Adrenal gland (tissue), 12 donors: ENCODE data around the gene ZNF552. TPM values are rescaled to one million over a fixed set of nuclear protein-coding genes. Genes with fewer than 3 reads are reported as not detected.
"Not testable (repeated sequence)": the region's sequence is repeated elsewhere in the genome, so short reads cannot be mapped to it uniquely, and the experiment has no call there.

Experiments
- DNase-seq, 7 donors: peaks; one replicate each; pipeline ENCODE4 v3.0.0-alpha.2; 2019 to 2020
- H3K27ac ChIP-seq, 5 donors: fragments of 200-600 bp; sonication (generic) in 4 of 5; 1 replicate in 3 of 5; 2 replicates in 2 of 5; pipeline versions ENCODE4 v1.5.1 to v1.8.0; 2016 to 2020; ENCODE audit warnings: mild to moderate bottlenecking in 1 of 5
- H3K27me3 ChIP-seq: fragments of 200-600 bp; 2 replicates; pipeline ENCODE4 v1.8.0; 2021
- H3K36me3 ChIP-seq, 2 donors: fragments of 200-600 bp; replicated peaks in 1 of 2; 1 replicate in 1 of 2; 2 replicates in 1 of 2; pipeline versions ENCODE4 v1.5.1 to v1.8.0; 2018 to 2022
- H3K4me1 ChIP-seq, 2 donors: fragments of 200-600 bp; replicated peaks in 1 of 2; 1 replicate in 1 of 2; 2 replicates in 1 of 2; pipeline versions ENCODE4 v1.5.1 to v1.8.0; 2018 to 2021
- H3K4me3 ChIP-seq, 4 donors: fragments of 200-600 bp; sonication (generic) in 3 of 4; one replicate each; pipeline ENCODE4 v1.5.1; 2016 to 2018
- H3K9me3 ChIP-seq, 3 donors: fragments of 200-600 bp; sonication (generic) in 1 of 3; replicated peaks in 1 of 3; 1 replicate in 2 of 3; 2 replicates in 1 of 3; pipeline versions ENCODE4 v1.5.1 to v1.8.0; 2016 to 2021
- POLR2A ChIP-seq, 2 donors: fragments of 450-650 bp; IDR thresholded peaks; one replicate each; pipeline ENCODE4 v1.6.1; 2017; ENCODE audit warnings: antibody characterized with exemption in 2 of 2, mild to moderate bottlenecking in 2 of 2, moderate library complexity in 1 of 2
- WGBS, 4 donors: extraction: QIAGEN DNeasy Blood & Tissue Kit in 2 of 4; methylation state at CpG; one replicate each; pipeline versions ENCODE4 v1.1.5 to v1.1.7; 2013 to 2017; 5-methylcytosine and 5-hydroxymethylcytosine counted together
- intact Hi-C, 2 donors: fragments of 100-400 bp; cut with DNase I; formaldehyde crosslinking; loops; one replicate each; pipeline versions ENCODE4 v1.14.1 to v1.15.0; 2022 to 2023
- polyA plus RNA-seq, 3 donors: library from polyadenylated mRNA; stranded (reverse); fragments of 200-250 nt in 2 of 3; fragments of 350-450 nt in 1 of 3; fragmentation: Illumina TruSeq in 1 of 3; extraction: RNeasy Lipid Tissue Mini Kit (QIAGEN cat#74804) in 1 of 3; gene quantifications; one replicate each; pipeline ENCODE4 v1.2.3, GENCODE V29; 2013 to 2014
- total RNA-seq, 9 donors: library from RNA; depleted of rRNA in 4 of 9; stranded (reverse); fragments of >200 nt in 4 of 9; fragments of 120-200 nt in 1 of 9; fragmentation: NEBNext Ultra II Directional in 1 of 9; extraction: Animal tissue kit (Norgen Biotek cat#: 25700) in 1 of 9; gene quantifications; one replicate each; pipeline versions ENCODE4 v1.1.0 to v1.2.4, GENCODE V29; 2013 to 2023
- TF ChIP-seq, protein P1 (sequence below), 6 experiments: fragments of 450-650 bp in 4 of 6; fragments of 200-600 bp in 2 of 6; sonication (generic) in 1 of 6; IDR thresholded peaks; 1 replicate in 5 of 6; 2 replicates in 1 of 6; pipeline versions ENCODE4 v1.5.1 to v1.8.0; 2016 to 2021; ENCODE audit warnings: antibody characterized with exemption in 6 of 6, mild to moderate bottlenecking in 2 of 6, moderate library complexity in 1 of 6
- donor health status: healthy with polysubstance abuse.
- donor health status: Bipolar disorder and iron deficiency.
- donor health status: DM: yes; HTN: yes; CAD: no.
- donor health status: DM: no; HTN: no; CAD: no.
- donor health status: DM: no; HTN: no; CAD: no.
- donor health status: DM: yes; HTN: yes; CAD: no.

The ZNF552 gene
- total and polyA plus RNA-seq, 12 donors, result 0.66 to 10.5 (median 4.2) TPM

DNA sequence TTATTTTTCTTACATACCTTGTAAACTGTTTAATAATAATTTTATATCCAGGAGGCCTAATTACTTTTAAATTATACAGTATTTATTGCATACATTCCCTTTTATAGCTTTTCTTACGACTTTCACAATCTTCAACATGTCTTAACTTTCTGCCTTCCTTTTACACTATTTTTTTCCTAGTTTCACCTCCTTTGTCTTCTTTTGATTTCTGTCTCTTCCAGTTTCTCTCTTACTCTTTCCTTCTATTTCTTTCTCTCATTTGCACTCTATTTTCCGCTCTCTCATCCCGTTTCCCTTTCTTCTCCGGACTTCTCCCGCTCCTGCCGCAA is 11.5 kb downstream of the ZNF552 start:
- DNase-seq, result no peak
- H3K36me3 ChIP-seq, result peaks cover 0 to under 1% of the 10 kb centered on the region in 2 donors
- 9 to 15% (median 12%) methylated on average over 6 of the region's 6 CpGs for WGBS, 4 donors
- H3K4me3 ChIP-seq, result peak overlapping the region in 3 of 4 donors; percentile 8 to 60 (median 51)
- H3K4me1 ChIP-seq, result peaks cover 6 to 39% of the 10 kb centered on the region in 2 donors
- TF ChIP-seq, protein P1, sequence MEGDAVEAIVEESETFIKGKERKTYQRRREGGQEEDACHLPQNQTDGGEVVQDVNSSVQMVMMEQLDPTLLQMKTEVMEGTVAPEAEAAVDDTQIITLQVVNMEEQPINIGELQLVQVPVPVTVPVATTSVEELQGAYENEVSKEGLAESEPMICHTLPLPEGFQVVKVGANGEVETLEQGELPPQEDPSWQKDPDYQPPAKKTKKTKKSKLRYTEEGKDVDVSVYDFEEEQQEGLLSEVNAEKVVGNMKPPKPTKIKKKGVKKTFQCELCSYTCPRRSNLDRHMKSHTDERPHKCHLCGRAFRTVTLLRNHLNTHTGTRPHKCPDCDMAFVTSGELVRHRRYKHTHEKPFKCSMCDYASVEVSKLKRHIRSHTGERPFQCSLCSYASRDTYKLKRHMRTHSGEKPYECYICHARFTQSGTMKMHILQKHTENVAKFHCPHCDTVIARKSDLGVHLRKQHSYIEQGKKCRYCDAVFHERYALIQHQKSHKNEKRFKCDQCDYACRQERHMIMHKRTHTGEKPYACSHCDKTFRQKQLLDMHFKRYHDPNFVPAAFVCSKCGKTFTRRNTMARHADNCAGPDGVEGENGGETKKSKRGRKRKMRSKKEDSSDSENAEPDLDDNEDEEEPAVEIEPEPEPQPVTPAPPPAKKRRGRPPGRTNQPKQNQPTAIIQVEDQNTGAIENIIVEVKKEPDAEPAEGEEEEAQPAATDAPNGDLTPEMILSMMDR (IDR thresholded peaks at IDR 0.05), result no peak
- no peak for TF ChIP-seq POLR2A (IDR thresholded peaks at IDR 0.05)
- H3K27ac ChIP-seq, result peak overlapping the region in 3 of 5 donors; percentile 51 to 74 (median 62)
- H3K9me3 ChIP-seq, result no peaks in the 10 kb centered on the region
- intact Hi-C loops, result no loop called here
- no peaks in the 10 kb centered on the region for H3K27me3 ChIP-seq

DNA sequence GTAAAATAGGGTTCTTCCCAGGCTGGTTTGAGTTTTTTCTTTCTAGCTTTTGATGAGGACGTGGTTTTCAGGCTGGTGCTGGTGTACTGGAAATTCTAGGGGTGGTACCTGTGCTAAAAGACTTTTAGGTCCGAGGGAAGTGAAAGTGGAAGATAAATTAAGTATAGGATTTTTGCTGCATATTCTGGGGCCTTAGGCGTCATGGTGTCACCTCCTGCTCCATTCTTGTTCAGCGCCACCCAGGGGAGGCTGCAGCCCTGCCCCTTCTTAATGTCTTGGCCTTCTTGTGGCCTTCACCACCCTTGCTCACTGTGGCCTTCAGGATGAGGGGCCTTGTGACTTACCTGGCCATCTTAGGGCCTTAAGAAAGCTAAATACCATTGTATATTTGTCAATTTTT is 12.4 kb downstream of the ZNF552 start:
- DNase-seq, result no peak

DNA sequence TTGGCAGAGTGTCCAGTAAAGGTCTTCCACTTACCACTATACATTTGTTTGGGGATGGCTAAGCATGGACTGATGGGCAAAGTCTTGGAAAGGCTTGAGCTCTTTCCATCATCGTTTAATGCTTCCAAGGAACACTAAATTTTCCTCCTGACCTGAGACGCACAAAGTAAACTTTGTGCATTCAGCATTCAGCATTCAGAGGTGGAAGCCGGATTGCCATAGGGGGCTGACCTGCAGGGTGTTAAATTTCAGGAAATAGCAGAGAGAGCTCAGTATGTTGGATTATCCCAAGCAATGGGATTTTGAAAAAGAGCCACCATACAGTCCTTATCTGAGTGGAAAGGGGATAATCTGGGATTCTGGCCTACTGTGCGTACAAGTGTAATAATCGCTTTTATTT is 14.0 kb downstream of the ZNF552 start:
- H3K4me1 ChIP-seq, result peaks cover 6 to 39% of the 10 kb centered on the region in 2 donors
- DNase-seq, result peak in 1 of 7 donors; percentile 4
- no peak overlapping the region for H3K27ac ChIP-seq
- H3K36me3 ChIP-seq, result no peaks in the 10 kb centered on the region
- WGBS, 4 donors, result 86 to 93% (median 89%) methylated on average over 4 to 5 of the region's 5 CpGs
- no peaks in the 10 kb centered on the region for H3K9me3 ChIP-seq
- H3K4me3 ChIP-seq, result no peak overlapping the region
- H3K27me3 ChIP-seq, result no peaks in the 10 kb centered on the region
- intact Hi-C loops, result no loop called here
- no peak for TF ChIP-seq POLR2A (IDR thresholded peaks at IDR 0.05)
- TF ChIP-seq, protein P1 (IDR thresholded peaks at IDR 0.05), result no peak

More for the DNA sequence above, 12.4 kb downstream of the ZNF552 start:
- Histone ChIP-seq H3K27ac (no peak overlapping the region), H3K27me3 (no peaks in the 10 kb centered on the region), H3K36me3 (no peaks in the 10 kb centered on the region), H3K4me3 (no peak overlapping the region), H3K9me3 (no peaks in the 10 kb centered on the region), H3K4me1 (peaks cover 6 to 39% of the 10 kb centered on the region in 2 donors)
- intact Hi-C loops, result no loop called here
- no peak for TF ChIP-seq POLR2A (IDR thresholded peaks at IDR 0.05)
- TF ChIP-seq, protein P1 (IDR thresholded peaks at IDR 0.05), result no peak
- 80 to 88% (median 88%) methylated on average over 4 of the region's 4 CpGs for WGBS, 4 donors

DNA sequence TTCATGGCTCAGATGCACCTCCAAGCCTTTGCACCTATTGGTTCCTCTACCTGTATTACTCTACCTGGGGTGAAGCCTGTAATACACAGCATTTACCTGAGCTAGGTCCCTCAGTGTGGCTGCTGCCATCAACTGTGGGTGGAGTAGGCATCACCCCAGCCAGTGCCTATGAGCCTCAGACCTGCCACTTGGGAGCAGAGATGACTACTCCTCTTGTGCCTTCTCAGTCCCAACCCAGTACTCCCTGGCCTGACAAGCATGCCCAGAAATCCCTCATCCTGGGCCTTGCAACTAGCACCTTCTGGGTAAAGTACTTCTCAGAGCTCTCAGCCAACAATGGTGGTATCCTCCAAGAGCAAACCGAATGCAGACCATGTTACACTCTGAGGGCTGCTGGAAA is 18.1 kb downstream of the ZNF552 start:
- H3K36me3 ChIP-seq, result not testable (repeated sequence)

DNA sequence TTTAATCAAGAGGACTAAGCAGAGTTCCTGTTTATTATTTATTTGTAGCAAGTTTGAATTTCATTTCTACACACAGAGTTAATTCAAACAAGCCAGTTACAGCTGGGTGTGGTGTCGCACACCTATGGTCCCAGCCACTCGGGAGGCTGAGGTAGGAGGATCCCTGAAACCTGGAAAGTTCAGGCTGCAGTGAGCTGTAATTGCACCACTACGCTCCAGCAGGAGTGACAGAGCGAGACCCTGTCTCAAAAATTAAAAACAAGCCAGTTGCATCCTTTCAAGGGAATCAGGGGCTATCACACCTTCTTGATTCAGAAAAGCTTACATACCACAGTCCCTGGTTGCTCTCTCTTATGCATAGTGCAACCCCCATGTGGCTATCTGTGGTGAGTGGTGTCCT is 25.4 kb downstream of the ZNF552 start:
- 97 to 100% (median 98%) methylated on average over 4 of the region's 4 CpGs for WGBS, 4 donors
- Histone ChIP-seq H3K4me3 (no peak overlapping the region), H3K27ac (no peak overlapping the region), H3K36me3 (peaks cover 0 to 13% of the 10 kb centered on the region in 2 donors), H3K4me1 (no peaks in the 10 kb centered on the region), H3K9me3 (no peaks in the 10 kb centered on the region), H3K27me3 (no peaks in the 10 kb centered on the region)
- DNase-seq, result no peak
- intact Hi-C loops, result no loop called here
- TF ChIP-seq, protein P1 (IDR thresholded peaks at IDR 0.05), result no peak
- TF ChIP-seq POLR2A (IDR thresholded peaks at IDR 0.05), result no peak

More for the DNA sequence above, 18.1 kb downstream of the ZNF552 start:
- H3K27ac ChIP-seq, H3K9me3 ChIP-seq, DNase-seq, intact Hi-C loops, H3K4me3 ChIP-seq, H3K27me3 ChIP-seq: not testable (repeated sequence)
- WGBS, 4 donors, result 86 to 100% (median 96%) methylated on average over 1 of the region's 1 CpG
- peaks cover 0 to 15% of the 10 kb centered on the region in 2 donors for H3K4me1 ChIP-seq
